ENCODE measurements around the gene PCDH20.

GRCh38 chr13:61453121-61453520, 37.5 kb upstream of the PCDH20 start:
- TF ChIP-seq, protein P1, sequence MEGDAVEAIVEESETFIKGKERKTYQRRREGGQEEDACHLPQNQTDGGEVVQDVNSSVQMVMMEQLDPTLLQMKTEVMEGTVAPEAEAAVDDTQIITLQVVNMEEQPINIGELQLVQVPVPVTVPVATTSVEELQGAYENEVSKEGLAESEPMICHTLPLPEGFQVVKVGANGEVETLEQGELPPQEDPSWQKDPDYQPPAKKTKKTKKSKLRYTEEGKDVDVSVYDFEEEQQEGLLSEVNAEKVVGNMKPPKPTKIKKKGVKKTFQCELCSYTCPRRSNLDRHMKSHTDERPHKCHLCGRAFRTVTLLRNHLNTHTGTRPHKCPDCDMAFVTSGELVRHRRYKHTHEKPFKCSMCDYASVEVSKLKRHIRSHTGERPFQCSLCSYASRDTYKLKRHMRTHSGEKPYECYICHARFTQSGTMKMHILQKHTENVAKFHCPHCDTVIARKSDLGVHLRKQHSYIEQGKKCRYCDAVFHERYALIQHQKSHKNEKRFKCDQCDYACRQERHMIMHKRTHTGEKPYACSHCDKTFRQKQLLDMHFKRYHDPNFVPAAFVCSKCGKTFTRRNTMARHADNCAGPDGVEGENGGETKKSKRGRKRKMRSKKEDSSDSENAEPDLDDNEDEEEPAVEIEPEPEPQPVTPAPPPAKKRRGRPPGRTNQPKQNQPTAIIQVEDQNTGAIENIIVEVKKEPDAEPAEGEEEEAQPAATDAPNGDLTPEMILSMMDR (IDR thresholded peaks at IDR 0.05; ENCODE audit: low read depth, low read length, missing input control), result no peak
- TF ChIP-seq HNF4A (conservative IDR thresholded peaks at IDR 0.05), result no peak

All from liver (tissue), 3 donors.